SKM-1 treated with dmso at 0.1 percent for 144 hours (cell line): ENCODE measurements around the gene TSR3.

ENCODE experiments used
- DNase-seq: peaks from one replicate; lab custom pipeline; 2025; ENCODE audit not compliant: unreplicated experiment; lab: John Stamatoyannopoulos, UW

The TSR3 gene

GRCh38 chr16:1326391-1326790, 25.3 kb downstream of the TSR3 start:
- no peak for DNase-seq

GRCh38 chr16:1325673-1326371, 25.9 kb downstream of the TSR3 start:
- DNase-seq = no peak

- DNase-seq = no peak
Observed at GRCh38 chr16:1325261-1325660, 26.4 kb downstream of the TSR3 start.

GRCh38 chr16:1324286-1324826, 27.3 kb downstream of the TSR3 start:
- DNase-seq = no peak

GRCh38 chr16:1323296-1324239, 28.1 kb downstream of the TSR3 start:
- no peak for DNase-seq

GRCh38 chr16:1322407-1322806, 29.3 kb downstream of the TSR3 start:
- no peak for DNase-seq

GRCh38 chr16:1320658-1321240, 30.9 kb downstream of the TSR3 start:
- DNase-seq = no peak

GRCh38 chr16:1320097-1320496, 31.6 kb downstream of the TSR3 start:
- no peak for DNase-seq

- no peak for DNase-seq
Observed at GRCh38 chr16:1319041-1319440, 32.6 kb downstream of the TSR3 start.

- no peak for DNase-seq
Observed at GRCh38 chr16:1318268-1318545, 33.5 kb downstream of the TSR3 start.

- DNase-seq = no peak
Observed at GRCh38 chr16:1317479-1318267, 34.0 kb downstream of the TSR3 start.

GRCh38 chr16:1316033-1316405, 35.7 kb downstream of the TSR3 start:
- no peak for DNase-seq

- DNase-seq = no peak
Observed at GRCh38 chr16:1315081-1316032, 36.3 kb downstream of the TSR3 start.

- DNase-seq = no peak
Observed at GRCh38 chr16:1314399-1315068, 37.1 kb downstream of the TSR3 start.

- DNase-seq = no peak
Observed at GRCh38 chr16:1313721-1314369, 37.8 kb downstream of the TSR3 start.

GRCh38 chr16:1312903-1313302, 38.8 kb downstream of the TSR3 start:
- no peak for DNase-seq

GRCh38 chr16:1312467-1312816, 39.2 kb downstream of the TSR3 start:
- DNase-seq = no peak

- DNase-seq = no peak
Observed at GRCh38 chr16:1311738-1312466, 39.8 kb downstream of the TSR3 start.
